ENCODE results near the gene MAD1L1. TPM values are rescaled to one million over a fixed set of nuclear protein-coding genes. Genes with fewer than 3 reads are reported as not detected.
"Not testable (repeated sequence)": the region's sequence is repeated elsewhere in the genome, so short reads cannot be mapped to it uniquely, and the experiment has no call there.

The MAD1L1 gene
- polyA plus RNA-seq, 1 experiment, result 32.0 TPM

- CTCF ChIA-PET, result interaction anchor here (1.0 to 1.2 kb wide), 2 partner anchors 19 to 50 kb away, joined by 3 read pairs; no protein-coding TSS in a partner anchor
- no peak for DNase-seq (ENCODE audit: low read depth)
These were observed 369.4 kb downstream of the MAD1L1 start for GRCh38 chr7:1863091-1863900.

DNA sequence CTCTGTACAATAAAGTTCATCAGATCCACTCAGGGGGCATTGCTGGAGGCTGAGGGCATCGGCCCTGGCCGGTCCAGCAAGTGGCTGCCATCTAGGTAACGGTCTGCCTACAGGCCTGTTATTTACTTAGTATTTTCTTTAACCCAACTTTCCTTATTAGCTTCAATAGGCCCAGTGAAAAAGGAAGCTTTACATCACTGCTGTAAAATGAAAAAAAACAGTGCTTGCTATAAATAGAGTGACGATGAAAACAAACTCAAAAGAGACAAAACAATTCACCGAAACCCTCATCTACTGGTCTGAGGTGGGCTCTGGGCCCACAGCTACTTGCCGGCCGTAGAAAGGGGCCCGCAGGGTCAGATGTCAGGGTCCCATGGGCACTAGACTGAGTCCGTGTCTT is 370.2 kb downstream of the MAD1L1 start:
- DNase-seq (ENCODE audit: low read depth), result no peak

More at GRCh38 chr7:1863091-1863900, 369.4 kb downstream of the MAD1L1 start:
- H3K27me3 ChIP-seq (ENCODE audit: control insufficient read depth, insufficient read depth, low read length), result no peaks in the 10 kb centered on the region
- no peak overlapping the region for H3K4me3 ChIP-seq (ENCODE audit: low read depth, low read length)
- POLR2A ChIA-PET, result interaction anchor here (0.5 kb wide), 1 partner anchor 537 kb away, joined by 3 read pairs; no protein-coding TSS in a partner anchor
- H3K36me3 ChIP-seq (ENCODE audit: control insufficient read depth, insufficient read depth, low read length), result no peaks in the 10 kb centered on the region
- TF ChIP-seq CTCF (IDR thresholded peaks at IDR 0.05; ENCODE audit: insufficient read depth, low read depth, low read length), result no peak

DNA sequence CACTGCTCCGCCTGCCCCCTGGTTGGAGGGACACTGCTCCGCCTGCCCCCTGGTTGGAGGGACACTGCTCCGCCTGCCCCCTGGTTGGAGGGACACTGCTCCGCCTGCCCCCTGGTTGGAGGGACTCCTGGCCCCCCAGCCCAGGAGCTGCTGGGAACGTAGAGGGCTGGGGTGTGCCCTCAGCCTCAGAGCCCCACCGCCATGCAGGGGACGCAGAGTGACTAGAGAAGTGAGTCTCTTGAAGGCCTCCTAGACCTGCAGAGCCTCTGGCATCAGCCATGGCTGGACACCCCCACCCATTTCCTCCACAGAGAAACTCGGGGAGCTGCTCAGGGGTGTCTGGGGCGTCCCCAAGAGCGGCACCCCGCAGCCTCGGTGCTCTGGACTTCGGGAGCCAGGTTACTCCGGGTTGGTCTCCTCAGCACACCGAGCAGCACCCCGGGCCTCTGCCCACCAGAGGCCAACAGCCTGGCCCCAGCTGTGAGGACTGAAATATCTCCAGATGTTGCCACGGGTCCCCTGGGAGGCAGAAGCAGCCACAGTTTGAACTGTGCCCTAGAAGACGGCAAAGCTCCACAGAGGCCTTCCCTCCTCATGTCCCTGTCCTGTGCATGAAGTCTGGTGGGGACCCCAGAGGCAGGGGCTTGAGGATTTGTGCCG is 370.8 kb downstream of the MAD1L1 start:
- DNase-seq (ENCODE audit: low read depth), result no peak
- Histone ChIP-seq H3K4me3 (ENCODE audit: low read depth, low read length) (no peak overlapping the region), H3K27me3 (ENCODE audit: control insufficient read depth, insufficient read depth, low read length) (no peaks in the 10 kb centered on the region), H3K36me3 (ENCODE audit: control insufficient read depth, insufficient read depth, low read length) (no peaks in the 10 kb centered on the region)
- TF ChIP-seq CTCF (IDR thresholded peaks at IDR 0.05; ENCODE audit: insufficient read depth, low read depth, low read length), result no peak
- ChIA-PET POLR2A (no interaction called here), CTCF (interaction anchor here (1.0 to 1.2 kb wide), 3 partner anchors 16 to 51 kb away, joined by 3 read pairs; no protein-coding TSS in a partner anchor)

More for the DNA sequence above, 370.2 kb downstream of the MAD1L1 start:
- no peak overlapping the region for H3K4me3 ChIP-seq (ENCODE audit: low read depth, low read length)
- POLR2A ChIA-PET, result interaction anchor here (0.5 kb wide), 1 partner anchor 537 kb away, joined by 3 read pairs; no protein-coding TSS in a partner anchor
- no peaks in the 10 kb centered on the region for H3K36me3 ChIP-seq (ENCODE audit: control insufficient read depth, insufficient read depth, low read length)
- no peaks in the 10 kb centered on the region for H3K27me3 ChIP-seq (ENCODE audit: control insufficient read depth, insufficient read depth, low read length)
- CTCF ChIA-PET, result interaction anchor here (1.0 to 1.2 kb wide), 3 partner anchors 17 to 50 kb away, joined by 3 read pairs; no protein-coding TSS in a partner anchor
- TF ChIP-seq CTCF (IDR thresholded peaks at IDR 0.05; ENCODE audit: insufficient read depth, low read depth, low read length), result no peak

DNA sequence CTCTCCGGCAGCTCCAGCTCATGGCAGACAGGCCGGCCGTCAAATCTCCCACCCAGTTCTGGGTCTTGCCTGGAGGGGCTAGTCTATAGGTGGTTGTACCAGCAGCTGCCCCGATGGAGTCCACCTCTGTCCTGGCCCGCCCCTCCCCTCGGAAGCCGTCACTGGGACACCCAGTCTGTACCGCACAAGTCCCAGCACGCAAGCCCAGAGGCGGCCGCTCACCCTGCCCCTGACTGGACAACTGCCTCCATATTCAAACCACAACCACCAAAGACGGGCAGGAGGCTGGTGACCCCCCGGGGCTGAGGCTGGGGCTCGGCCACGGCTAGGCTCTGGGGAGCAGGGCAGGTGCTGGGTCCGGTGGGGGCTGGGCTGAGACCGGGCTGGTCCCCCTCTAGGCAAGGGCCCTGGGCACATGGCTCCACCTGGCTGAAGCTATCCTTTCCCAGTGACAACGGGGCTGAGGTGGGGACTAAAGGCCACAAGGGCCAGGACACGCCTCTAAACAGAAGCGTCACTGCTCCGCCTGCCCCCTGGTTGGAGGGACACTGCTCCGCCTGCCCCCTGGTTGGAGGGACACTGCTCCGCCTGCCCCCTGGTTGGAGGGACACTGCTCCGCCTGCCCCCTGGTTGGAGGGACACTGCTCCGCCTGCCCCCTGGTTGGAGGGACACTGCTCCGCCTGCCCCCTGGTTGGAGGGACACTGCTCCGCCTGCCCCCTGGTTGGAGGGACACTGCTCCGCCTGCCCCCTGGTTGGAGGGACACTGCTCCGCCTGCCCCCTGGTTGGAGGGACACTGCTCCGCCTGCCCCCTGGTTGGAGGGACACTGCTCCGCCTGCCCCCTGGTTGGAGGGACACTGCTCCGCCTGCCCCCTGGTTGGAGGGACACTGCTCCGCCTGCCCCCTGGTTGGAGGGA is 371.6 kb downstream of the MAD1L1 start:
- H3K36me3 ChIP-seq (ENCODE audit: control insufficient read depth, insufficient read depth, low read length); CTCF ChIA-PET; H3K4me3 ChIP-seq (ENCODE audit: low read depth, low read length); POLR2A ChIA-PET; H3K27me3 ChIP-seq (ENCODE audit: control insufficient read depth, insufficient read depth, low read length); DNase-seq (ENCODE audit: low read depth): not testable (repeated sequence)

- TF ChIP-seq CTCF (IDR thresholded peaks at IDR 0.05; ENCODE audit: insufficient read depth, low read depth, low read length), result no peak
- no peak for DNase-seq (ENCODE audit: low read depth)
- no peaks in the 10 kb centered on the region for H3K27me3 ChIP-seq (ENCODE audit: control insufficient read depth, insufficient read depth, low read length)
- POLR2A ChIA-PET, result no interaction called here
- CTCF ChIA-PET, result interaction anchor here (0.7 kb wide), 1 partner anchor 17 kb away, joined by 5 read pairs; no protein-coding TSS in a partner anchor
- no peaks in the 10 kb centered on the region for H3K36me3 ChIP-seq (ENCODE audit: control insufficient read depth, insufficient read depth, low read length)
- H3K4me3 ChIP-seq (ENCODE audit: low read depth, low read length), result no peak overlapping the region
These were observed 373.3 kb downstream of the MAD1L1 start for GRCh38 chr7:1859266-1860035.
